Fibroblast of lung (primary cell): ENCODE data around the gene KREMEN2. TPM values are rescaled to one million over a fixed set of nuclear protein-coding genes. Genes with fewer than 3 reads are reported as not detected.

Experiments used
- DNase-seq, 2 donors: peaks; one replicate each; pipeline versions ENCODE4 v3.0.0 to v3.0.0-alpha.2; 2010; ENCODE audit warnings: low read depth in 2 of 2
- H2AFZ ChIP-seq: 2 replicates; pipeline ENCODE4 v1.5.1; 2012; ENCODE audit warnings: low read length, control low read depth, inconsistent platforms
- H3K27ac ChIP-seq: 2 replicates; pipeline ENCODE4 v1.5.1; 2011; ENCODE audit warnings: low read length, control low read depth; ENCODE audit not compliant: insufficient read depth
- H3K27me3 ChIP-seq: 2 replicates; pipeline ENCODE4 v1.5.1; 2011; ENCODE audit warnings: mild to moderate bottlenecking, low read length; ENCODE audit not compliant: control insufficient read depth, insufficient read depth
- H3K36me3 ChIP-seq: 2 replicates; pipeline ENCODE4 v1.5.1; 2011; ENCODE audit warnings: low read length; ENCODE audit not compliant: control insufficient read depth, insufficient read depth
- H3K4me1 ChIP-seq: 2 replicates; pipeline ENCODE4 v1.5.1; 2011; ENCODE audit warnings: low read length; ENCODE audit not compliant: control insufficient read depth, insufficient read depth; ENCODE audit errors: extremely low read depth
- H3K4me2 ChIP-seq: 2 replicates; pipeline ENCODE4 v1.5.1; 2011; ENCODE audit warnings: low read length, control low read depth; ENCODE audit not compliant: insufficient read depth; ENCODE audit errors: extremely low read depth
- H3K4me3 ChIP-seq, 4 experiments: fragments of 200-600 bp in 1 of 4; sonication (generic) in 1 of 4; replicated peaks in 1 of 4; 2 replicates each; pipeline ENCODE4 v1.5.1; 2011 to 2016; ENCODE audit warnings: low read length in 4 of 4, low read depth in 3 of 4, mild to moderate bottlenecking in 3 of 4, control low read depth in 2 of 4, inconsistent platforms in 1 of 4, mixed read lengths in 1 of 4; ENCODE audit not compliant: insufficient read depth in 1 of 4; ENCODE audit errors: control extremely low read depth in 1 of 4
- H3K79me2 ChIP-seq: 2 replicates; pipeline ENCODE4 v1.5.1; 2012; ENCODE audit warnings: mild to moderate bottlenecking, low read length, inconsistent platforms; ENCODE audit not compliant: control insufficient read depth, insufficient read depth
- H3K9ac ChIP-seq: 2 replicates; pipeline ENCODE4 v1.5.1; 2011; ENCODE audit warnings: mild to moderate bottlenecking, low read length, control low read depth; ENCODE audit not compliant: insufficient read depth
- H3K9me3 ChIP-seq: 2 replicates; pipeline ENCODE4 v1.5.1; 2012; ENCODE audit warnings: low read depth, low read length; ENCODE audit not compliant: control insufficient read depth, insufficient read depth
- H4K20me1 ChIP-seq: 2 replicates; pipeline ENCODE4 v1.5.1; 2011; ENCODE audit warnings: low read length; ENCODE audit not compliant: control insufficient read depth, insufficient read depth; ENCODE audit errors: extremely low read depth
- CTCF ChIP-seq, 2 donors: IDR thresholded peaks in 1 of 2; conservative IDR thresholded peaks in 1 of 2; 1 replicate in 1 of 2; 2 replicates in 1 of 2; pipeline ENCODE4 v1.5.1; 2011 to 2012; ENCODE audit warnings: low read length in 2 of 2, control low read depth in 1 of 2, inconsistent platforms in 1 of 2, low read depth in 1 of 2, mild to moderate bottlenecking in 1 of 2
- EZH2 ChIP-seq: IDR thresholded peaks from 2 replicates; pipeline ENCODE4 v1.5.1; 2012; ENCODE audit warnings: low read length, control low read depth, mild to moderate bottlenecking; ENCODE audit errors: missing control alignments
- polyA plus RNA-seq, 2 donors: library from polyadenylated mRNA; depleted of rRNA in 1 of 2; stranded (reverse) in 1 of 2; unstranded in 1 of 2; fragments of >200 nt; gene quantifications; 2 replicates each; pipeline ENCODE4 v1.2.1, GENCODE V29; 2011 to 2012; ENCODE audit warnings: missing spikeins in 1 of 2
- total RNA-seq: library from RNA; depleted of rRNA; stranded (reverse); fragments of >200 nt; gene quantifications from 2 replicates; pipeline ENCODE4 v1.2.1, GENCODE V29; 2014

Gene KREMEN2
- total and polyA plus RNA-seq, 2 donors (not counting 1 experiment from before 2014, with no cell fraction given): not detected

- TF ChIP-seq CTCF (conservative IDR thresholded peaks at IDR 0.05 in 1 of 2, IDR thresholded peaks at IDR 0.05 in 1 of 2; ENCODE audit: low read depth in 1 of 2, low read length in 2 of 2) (no peak), EZH2 (no peak)
- no peak for DNase-seq
These were observed 3.7 kb upstream of the KREMEN2 start for GRCh38 chr16:2960183-2961010.

GRCh38 chr16:2962334-2963073, 1.6 kb upstream of the KREMEN2 start:
- no peaks in the 10 kb centered on the region for H4K20me1 ChIP-seq
- no peak overlapping the region for H3K27ac ChIP-seq
- peaks cover 2% of the 10 kb centered on the region for H3K4me1 ChIP-seq
- H2AFZ ChIP-seq: no peak overlapping the region
- no peak for DNase-seq
- peak; percentile 86 for TF ChIP-seq EZH2
- TF ChIP-seq CTCF (conservative IDR thresholded peaks at IDR 0.05 in 1 of 2, IDR thresholded peaks at IDR 0.05 in 1 of 2; ENCODE audit: low read depth in 1 of 2, low read length in 2 of 2): no peak
- H3K36me3 ChIP-seq: no peaks in the 10 kb centered on the region
- no peak overlapping the region for H3K4me2 ChIP-seq
- no peaks in the 10 kb centered on the region for H3K79me2 ChIP-seq
- H3K9me3 ChIP-seq: no peaks in the 10 kb centered on the region
- H3K9ac ChIP-seq: no peak overlapping the region
- peaks cover 45% of the 10 kb centered on the region for H3K27me3 ChIP-seq
- no peak overlapping the region for H3K4me3 ChIP-seq

More at GRCh38 chr16:2960183-2961010, 3.7 kb upstream of the KREMEN2 start:
- H3K9ac ChIP-seq: no peak overlapping the region
- peaks cover 2% of the 10 kb centered on the region for H3K4me1 ChIP-seq
- no peak overlapping the region for H3K4me2 ChIP-seq
- no peaks in the 10 kb centered on the region for H3K79me2 ChIP-seq
- H3K9me3 ChIP-seq: no peaks in the 10 kb centered on the region
- H3K4me3 ChIP-seq: no peak overlapping the region
- peaks cover 28% of the 10 kb centered on the region for H3K27me3 ChIP-seq
- H2AFZ ChIP-seq: no peak overlapping the region
- H4K20me1 ChIP-seq: no peaks in the 10 kb centered on the region
- H3K36me3 ChIP-seq: no peaks in the 10 kb centered on the region
- H3K27ac ChIP-seq: no peak overlapping the region

- H3K36me3 ChIP-seq: no peaks in the 10 kb centered on the region
- peaks cover 51% of the 10 kb centered on the region for H3K27me3 ChIP-seq
- H2AFZ ChIP-seq: no peak overlapping the region
- H3K79me2 ChIP-seq: no peaks in the 10 kb centered on the region
- peak overlapping the region in 1 of 4 experiments; percentile 34 for H3K4me3 ChIP-seq
- H3K9ac ChIP-seq: no peak overlapping the region
- TF ChIP-seq CTCF (conservative IDR thresholded peaks at IDR 0.05 in 1 of 2, IDR thresholded peaks at IDR 0.05 in 1 of 2; ENCODE audit: low read depth in 1 of 2, low read length in 2 of 2) (no peak), EZH2 (no peak)
- H3K27ac ChIP-seq: no peak overlapping the region
- H3K4me1 ChIP-seq: peaks cover 2% of the 10 kb centered on the region
- H4K20me1 ChIP-seq: no peaks in the 10 kb centered on the region
- no peaks in the 10 kb centered on the region for H3K9me3 ChIP-seq
- H3K4me2 ChIP-seq: no peak overlapping the region
- no peak for DNase-seq
These were observed 877 bp upstream of the KREMEN2 start for GRCh38 chr16:2963074-2963722.
